ENCODE results near the gene GPRIN1. TPM values are rescaled to one million over a fixed set of nuclear protein-coding genes. Genes with fewer than 3 reads are reported as not detected.

GPRIN1 gene
- total RNA-seq, 1 experiment from 2014 or later = 8.5 TPM

DNA sequence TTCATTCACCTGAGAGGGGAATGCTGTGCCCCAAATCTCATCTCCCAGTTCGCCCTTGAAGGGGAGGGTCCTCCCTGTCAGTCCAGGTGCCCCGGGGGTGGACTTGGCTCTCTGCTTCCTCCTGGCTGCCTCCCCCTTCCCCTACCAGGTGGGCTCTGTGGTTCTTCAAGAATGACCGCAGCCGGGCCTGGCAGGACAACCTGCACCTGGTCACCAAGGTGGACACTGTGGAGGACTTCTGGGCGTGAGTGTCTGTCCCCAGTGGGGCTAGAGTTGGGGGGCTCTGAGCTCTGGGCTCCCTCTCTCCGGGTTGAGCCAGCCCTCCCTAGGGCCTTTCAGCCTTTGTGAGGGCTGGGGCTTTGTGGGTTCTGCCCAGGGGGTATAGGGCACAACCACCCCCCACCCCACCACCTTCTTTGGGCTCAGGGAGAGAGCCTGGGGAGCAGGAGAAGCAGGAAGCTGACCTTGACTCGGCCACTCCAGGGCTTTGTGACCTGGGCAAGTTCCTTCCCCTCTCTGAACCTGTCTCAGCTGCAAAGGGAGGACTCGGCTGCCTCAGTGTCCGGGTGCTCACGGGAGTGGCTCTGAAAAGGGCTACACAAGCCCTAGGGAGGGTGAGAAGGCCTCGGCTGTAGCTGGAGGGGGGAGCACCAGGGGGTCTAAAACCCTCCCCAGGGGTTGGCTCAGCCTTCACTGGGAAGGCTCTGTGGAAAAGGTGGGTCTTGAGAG, 33.7 kb upstream of the GPRIN1 start:
- POLR2A ChIA-PET = interaction anchor here (0.6 kb wide), 1 partner anchor 169 kb away, joined by 4 read pairs; no protein-coding TSS in a partner anchor
- Mint-ChIP-seq H3K4me1 (peaks cover 30% of the 10 kb centered on the region), H3K27me3 (ENCODE audit: low read depth) (no peaks in the 10 kb centered on the region; the same call in 1 of the 2 replicates), H3K27ac (no peak overlapping the region), H3K36me3 (no peaks in the 10 kb centered on the region), H3K4me3 (no peak overlapping the region), H3K9me3 (no peaks in the 10 kb centered on the region)
- no peak for TF ChIP-seq ZNF121 (CRISPR knock-in tag; IDR thresholded peaks at IDR 0.05)
- TF ChIP-seq NFATC4 (CRISPR knock-in tag; IDR thresholded peaks at IDR 0.05) = no peak
- TF ChIP-seq, protein P1, sequence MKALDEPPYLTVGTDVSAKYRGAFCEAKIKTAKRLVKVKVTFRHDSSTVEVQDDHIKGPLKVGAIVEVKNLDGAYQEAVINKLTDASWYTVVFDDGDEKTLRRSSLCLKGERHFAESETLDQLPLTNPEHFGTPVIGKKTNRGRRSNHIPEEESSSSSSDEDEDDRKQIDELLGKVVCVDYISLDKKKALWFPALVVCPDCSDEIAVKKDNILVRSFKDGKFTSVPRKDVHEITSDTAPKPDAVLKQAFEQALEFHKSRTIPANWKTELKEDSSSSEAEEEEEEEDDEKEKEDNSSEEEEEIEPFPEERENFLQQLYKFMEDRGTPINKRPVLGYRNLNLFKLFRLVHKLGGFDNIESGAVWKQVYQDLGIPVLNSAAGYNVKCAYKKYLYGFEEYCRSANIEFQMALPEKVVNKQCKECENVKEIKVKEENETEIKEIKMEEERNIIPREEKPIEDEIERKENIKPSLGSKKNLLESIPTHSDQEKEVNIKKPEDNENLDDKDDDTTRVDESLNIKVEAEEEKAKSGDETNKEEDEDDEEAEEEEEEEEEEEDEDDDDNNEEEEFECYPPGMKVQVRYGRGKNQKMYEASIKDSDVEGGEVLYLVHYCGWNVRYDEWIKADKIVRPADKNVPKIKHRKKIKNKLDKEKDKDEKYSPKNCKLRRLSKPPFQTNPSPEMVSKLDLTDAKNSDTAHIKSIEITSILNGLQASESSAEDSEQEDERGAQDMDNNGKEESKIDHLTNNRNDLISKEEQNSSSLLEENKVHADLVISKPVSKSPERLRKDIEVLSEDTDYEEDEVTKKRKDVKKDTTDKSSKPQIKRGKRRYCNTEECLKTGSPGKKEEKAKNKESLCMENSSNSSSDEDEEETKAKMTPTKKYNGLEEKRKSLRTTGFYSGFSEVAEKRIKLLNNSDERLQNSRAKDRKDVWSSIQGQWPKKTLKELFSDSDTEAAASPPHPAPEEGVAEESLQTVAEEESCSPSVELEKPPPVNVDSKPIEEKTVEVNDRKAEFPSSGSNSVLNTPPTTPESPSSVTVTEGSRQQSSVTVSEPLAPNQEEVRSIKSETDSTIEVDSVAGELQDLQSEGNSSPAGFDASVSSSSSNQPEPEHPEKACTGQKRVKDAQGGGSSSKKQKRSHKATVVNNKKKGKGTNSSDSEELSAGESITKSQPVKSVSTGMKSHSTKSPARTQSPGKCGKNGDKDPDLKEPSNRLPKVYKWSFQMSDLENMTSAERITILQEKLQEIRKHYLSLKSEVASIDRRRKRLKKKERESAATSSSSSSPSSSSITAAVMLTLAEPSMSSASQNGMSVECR (CRISPR knock-in tag; IDR thresholded peaks at IDR 0.05; ENCODE audit: borderline replicate concordance) = no peak
- TF ChIP-seq, protein P2, sequence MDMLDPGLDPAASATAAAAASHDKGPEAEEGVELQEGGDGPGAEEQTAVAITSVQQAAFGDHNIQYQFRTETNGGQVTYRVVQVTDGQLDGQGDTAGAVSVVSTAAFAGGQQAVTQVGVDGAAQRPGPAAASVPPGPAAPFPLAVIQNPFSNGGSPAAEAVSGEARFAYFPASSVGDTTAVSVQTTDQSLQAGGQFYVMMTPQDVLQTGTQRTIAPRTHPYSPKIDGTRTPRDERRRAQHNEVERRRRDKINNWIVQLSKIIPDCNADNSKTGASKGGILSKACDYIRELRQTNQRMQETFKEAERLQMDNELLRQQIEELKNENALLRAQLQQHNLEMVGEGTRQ (CRISPR knock-in tag; IDR thresholded peaks at IDR 0.05) = no peak
- TF ChIP-seq HMGA2 (CRISPR knock-in tag; IDR thresholded peaks at IDR 0.05) = no peak
- no peak for TF ChIP-seq ZNF219 (CRISPR knock-in tag; IDR thresholded peaks at IDR 0.05; ENCODE audit: borderline replicate concordance)
- no peak for TF ChIP-seq SOX15 (CRISPR knock-in tag; IDR thresholded peaks at IDR 0.05)
- TF ChIP-seq MXD4 (CRISPR knock-in tag; IDR thresholded peaks at IDR 0.05; ENCODE audit: borderline replicate concordance) = no peak
- TF ChIP-seq GTF2I (CRISPR knock-in tag; conservative IDR thresholded peaks at IDR 0.05) = no peak
- TF ChIP-seq, protein P3, sequence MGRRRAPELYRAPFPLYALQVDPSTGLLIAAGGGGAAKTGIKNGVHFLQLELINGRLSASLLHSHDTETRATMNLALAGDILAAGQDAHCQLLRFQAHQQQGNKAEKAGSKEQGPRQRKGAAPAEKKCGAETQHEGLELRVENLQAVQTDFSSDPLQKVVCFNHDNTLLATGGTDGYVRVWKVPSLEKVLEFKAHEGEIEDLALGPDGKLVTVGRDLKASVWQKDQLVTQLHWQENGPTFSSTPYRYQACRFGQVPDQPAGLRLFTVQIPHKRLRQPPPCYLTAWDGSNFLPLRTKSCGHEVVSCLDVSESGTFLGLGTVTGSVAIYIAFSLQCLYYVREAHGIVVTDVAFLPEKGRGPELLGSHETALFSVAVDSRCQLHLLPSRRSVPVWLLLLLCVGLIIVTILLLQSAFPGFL (CRISPR knock-in tag; IDR thresholded peaks at IDR 0.05; ENCODE audit: borderline replicate concordance) = no peak
- TF ChIP-seq, protein P4, sequence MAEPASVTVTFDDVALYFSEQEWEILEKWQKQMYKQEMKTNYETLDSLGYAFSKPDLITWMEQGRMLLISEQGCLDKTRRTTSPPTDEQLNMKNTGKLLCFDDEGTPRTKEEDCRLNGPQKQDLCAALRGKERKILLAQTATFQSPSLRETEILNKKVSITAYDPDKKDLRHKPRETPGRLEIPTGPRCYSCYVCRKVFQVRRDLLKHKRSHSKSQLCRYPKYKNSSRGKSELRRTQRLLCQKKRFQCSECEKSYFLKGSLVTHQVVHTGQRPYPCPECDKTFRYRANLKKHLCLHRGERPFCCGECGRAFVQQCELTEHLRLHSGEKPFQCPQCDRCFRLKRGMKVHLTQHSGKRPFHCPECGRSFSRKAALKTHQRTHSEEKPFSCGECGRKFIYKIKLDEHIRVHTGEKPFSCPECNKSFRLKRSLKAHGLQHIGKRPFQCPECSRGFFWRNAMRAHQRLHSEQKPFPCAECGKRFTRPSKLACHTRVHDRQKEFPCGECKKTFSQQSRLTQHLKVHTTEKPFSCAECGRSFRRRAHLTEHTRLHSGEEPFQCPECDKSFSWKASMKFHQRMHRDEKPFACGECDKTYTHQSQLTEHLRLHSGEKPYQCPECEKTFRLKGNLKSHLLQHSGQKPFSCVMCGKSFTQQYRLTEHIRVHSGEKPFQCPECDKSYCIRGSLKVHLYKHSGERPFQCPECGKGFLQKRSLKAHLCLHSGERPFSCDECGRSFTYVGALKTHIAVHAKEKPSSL (CRISPR knock-in tag; conservative IDR thresholded peaks at IDR 0.05) = no peak
- TF ChIP-seq JAZF1 (CRISPR knock-in tag; IDR thresholded peaks at IDR 0.05) = no peak
- TF ChIP-seq, protein P5, sequence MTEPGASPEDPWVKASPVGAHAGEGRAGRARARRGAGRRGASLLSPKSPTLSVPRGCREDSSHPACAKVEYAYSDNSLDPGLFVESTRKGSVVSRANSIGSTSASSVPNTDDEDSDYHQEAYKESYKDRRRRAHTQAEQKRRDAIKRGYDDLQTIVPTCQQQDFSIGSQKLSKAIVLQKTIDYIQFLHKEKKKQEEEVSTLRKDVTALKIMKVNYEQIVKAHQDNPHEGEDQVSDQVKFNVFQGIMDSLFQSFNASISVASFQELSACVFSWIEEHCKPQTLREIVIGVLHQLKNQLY (CRISPR knock-in tag; IDR thresholded peaks at IDR 0.05) = no peak
- TF ChIP-seq PRRX2 (CRISPR knock-in tag; IDR thresholded peaks at IDR 0.05) = no peak
- no peak for TF ChIP-seq FOXJ3 (CRISPR knock-in tag; IDR thresholded peaks at IDR 0.05; ENCODE audit: borderline replicate concordance)
- TF ChIP-seq, protein P6, sequence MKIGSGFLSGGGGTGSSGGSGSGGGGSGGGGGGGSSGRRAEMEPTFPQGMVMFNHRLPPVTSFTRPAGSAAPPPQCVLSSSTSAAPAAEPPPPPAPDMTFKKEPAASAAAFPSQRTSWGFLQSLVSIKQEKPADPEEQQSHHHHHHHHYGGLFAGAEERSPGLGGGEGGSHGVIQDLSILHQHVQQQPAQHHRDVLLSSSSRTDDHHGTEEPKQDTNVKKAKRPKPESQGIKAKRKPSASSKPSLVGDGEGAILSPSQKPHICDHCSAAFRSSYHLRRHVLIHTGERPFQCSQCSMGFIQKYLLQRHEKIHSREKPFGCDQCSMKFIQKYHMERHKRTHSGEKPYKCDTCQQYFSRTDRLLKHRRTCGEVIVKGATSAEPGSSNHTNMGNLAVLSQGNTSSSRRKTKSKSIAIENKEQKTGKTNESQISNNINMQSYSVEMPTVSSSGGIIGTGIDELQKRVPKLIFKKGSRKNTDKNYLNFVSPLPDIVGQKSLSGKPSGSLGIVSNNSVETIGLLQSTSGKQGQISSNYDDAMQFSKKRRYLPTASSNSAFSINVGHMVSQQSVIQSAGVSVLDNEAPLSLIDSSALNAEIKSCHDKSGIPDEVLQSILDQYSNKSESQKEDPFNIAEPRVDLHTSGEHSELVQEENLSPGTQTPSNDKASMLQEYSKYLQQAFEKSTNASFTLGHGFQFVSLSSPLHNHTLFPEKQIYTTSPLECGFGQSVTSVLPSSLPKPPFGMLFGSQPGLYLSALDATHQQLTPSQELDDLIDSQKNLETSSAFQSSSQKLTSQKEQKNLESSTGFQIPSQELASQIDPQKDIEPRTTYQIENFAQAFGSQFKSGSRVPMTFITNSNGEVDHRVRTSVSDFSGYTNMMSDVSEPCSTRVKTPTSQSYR (CRISPR knock-in tag; IDR thresholded peaks at IDR 0.05) = no peak
- TF ChIP-seq ATF1 (CRISPR knock-in tag; IDR thresholded peaks at IDR 0.05) = no peak
- no peak for TF ChIP-seq NR3C1 (CRISPR knock-in tag; conservative IDR thresholded peaks at IDR 0.05; ENCODE audit: low read depth)
- no peak for TF ChIP-seq ETV6 (CRISPR knock-in tag; IDR thresholded peaks at IDR 0.05)
- no peak for TF ChIP-seq NFE2L1 (CRISPR knock-in tag; IDR thresholded peaks at IDR 0.05)
- CTCF ChIA-PET = interaction anchor here (0.7 to 1.8 kb wide), 5 partner anchors 13 to 281 kb away, joined by 3 to 10 read pairs (median 9); partner anchors contain the start of genes EIF4E1B and SNCB
- DNase-seq (ENCODE audit: low spot score) (no peak), ATAC-seq (no peak)

All from WTC11 (cell line).